HG02623 (cell line): Measurements from ENCODE around the gene SORCS2.

Experiments used
- ATAC-seq: cut with Tn5 transposase; IDR thresholded peaks from one replicate; pipeline ENCODE4 v1.9.1; 2021; ENCODE audit warnings: moderate library complexity; ENCODE audit not compliant: unreplicated experiment

Gene SORCS2

DNA sequence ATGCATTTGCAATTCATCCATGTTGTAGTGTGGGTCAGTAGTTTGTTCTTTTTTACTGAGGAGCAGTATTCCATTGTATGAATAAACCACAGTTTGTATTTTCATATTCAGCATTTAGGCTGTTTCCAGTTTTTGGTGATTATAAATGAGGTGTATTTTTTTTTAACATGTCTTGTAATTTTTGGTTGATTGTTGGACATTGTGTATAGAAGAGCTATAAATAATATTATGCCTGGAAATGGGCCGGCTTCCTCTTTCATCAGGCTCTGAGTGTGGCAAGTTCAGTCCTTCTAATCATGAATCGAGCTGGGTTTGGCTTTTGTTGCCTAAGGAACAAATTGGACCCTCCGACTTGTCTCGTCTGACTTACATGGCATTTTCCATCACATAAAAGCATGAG is 126.7 kb downstream of the SORCS2 start:
- no peak for ATAC-seq

DNA sequence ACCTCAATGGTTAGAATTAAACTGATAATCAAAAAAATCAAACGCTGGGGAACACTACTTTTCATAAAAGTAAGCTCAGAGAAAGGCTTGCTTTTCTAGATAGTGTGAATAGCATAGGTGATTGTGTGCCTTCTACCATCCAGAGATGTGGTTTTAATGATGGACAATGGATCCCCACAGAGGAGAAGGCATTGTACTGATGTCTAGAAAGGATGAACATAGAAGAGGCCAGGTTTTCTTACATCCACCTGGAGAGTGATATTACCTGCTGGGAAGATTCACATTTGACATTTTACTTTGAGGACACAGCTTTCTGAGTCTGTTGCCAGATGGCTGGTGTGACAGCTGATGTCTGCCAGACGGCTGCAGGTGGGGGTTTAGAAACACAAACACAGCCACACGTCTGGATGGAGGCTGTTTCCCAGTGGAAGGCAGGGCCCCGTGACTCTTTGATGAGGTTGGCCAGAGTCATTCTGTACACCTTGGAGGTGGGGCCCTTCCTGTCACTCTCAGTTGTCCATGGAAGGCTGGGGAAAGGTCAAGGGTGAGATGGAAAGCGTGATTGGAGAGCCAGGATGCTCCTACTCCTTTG is 128.0 kb downstream of the SORCS2 start:
- no peak for ATAC-seq

DNA sequence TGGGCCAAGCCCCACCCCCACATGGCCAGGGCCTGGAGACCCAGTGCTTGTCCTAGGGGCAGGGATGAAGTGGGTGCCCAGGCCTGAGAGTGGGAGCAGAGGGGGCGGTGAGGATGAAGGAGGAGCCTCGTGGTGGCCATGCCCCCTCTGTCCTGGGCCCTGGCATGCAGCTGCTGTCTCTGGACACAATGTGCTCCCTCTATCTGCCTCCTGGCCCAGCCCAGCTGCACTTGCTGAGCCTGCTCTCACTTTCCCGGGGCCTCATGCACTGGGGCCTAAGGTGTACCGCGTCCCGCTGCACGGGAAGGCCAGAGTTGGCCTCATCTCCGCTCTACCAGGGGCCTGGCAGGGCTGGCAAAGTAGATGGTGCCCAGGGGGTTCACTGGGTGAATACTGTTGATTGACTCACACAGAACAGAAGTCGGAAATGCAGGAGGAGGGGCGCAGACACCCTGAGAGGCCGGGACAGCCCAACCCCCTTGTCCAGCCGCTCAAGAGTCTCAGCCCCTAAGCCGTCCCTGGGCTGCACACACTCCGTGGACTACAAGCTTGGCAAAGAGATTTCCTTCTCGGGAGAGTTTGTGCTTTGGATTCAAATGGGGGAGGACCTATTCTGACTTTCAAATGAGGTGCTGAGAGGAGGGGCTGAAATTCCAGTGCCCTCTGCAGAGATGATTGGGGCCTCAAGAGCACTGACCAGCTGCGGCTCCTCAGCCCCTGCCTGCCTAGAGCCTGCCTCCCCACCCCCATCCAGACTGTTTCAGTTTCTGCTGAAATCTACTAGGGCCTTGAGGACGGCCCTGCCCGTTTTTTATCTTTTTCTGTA is 130.0 kb downstream of the SORCS2 start:
- ATAC-seq = no peak

DNA sequence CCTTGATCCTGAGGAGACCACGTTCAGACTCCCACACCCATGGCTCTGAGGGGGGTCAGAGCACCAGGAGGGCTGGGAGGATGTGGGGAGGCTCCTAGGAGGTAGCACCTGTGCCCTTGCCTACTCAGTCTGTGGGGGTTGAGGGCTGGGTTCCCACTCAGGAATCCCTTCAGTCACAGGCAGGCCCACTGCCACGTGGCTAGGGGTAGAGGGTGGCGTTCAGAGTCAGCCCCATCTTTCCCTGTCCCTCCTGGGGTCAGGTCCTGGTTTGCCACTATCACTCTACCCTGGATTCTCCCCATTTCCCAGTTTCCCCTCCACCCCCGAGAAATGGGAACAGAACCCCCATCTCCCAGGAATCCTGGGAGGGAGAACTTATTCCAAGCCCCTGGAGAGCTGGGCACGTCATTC is 131.1 kb downstream of the SORCS2 start:
- no peak for ATAC-seq

DNA sequence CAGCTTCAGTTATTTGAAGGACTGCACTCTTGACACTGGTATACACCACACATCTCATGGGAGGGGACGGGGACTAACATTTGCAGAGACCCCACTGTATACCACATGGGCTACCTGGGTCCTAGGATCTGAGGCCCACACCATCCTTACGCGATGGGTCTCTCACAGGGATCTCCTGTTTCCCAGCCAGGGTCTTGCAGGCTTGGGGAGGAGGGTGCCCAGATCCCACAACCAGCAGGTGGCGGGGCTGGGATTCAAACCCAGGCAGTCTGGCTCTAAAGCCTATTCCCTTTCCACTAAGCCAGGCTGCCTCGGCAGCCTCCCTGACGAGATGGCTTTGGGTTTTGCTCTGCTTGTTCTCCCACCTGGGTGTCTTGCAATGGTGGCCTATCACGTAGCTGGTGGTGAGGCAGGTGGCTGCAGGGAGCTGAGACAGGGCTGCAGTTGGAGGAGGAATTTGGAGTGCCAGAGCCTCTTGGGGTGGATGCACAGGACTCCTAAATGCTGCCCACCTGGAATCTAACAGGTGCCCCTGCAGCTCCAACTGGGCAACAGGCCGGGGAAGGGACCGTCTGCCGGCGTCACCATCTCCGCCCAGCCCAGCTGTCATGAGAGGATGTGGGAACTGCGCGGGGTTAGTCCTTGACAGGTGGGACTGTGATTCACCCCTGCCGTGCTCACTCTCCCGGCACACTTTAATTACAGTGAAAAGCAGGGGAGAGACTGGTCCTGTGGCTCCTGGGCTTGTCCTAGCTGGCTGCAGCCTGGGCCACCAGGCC is 131.7 kb downstream of the SORCS2 start:
- ATAC-seq = no peak

DNA sequence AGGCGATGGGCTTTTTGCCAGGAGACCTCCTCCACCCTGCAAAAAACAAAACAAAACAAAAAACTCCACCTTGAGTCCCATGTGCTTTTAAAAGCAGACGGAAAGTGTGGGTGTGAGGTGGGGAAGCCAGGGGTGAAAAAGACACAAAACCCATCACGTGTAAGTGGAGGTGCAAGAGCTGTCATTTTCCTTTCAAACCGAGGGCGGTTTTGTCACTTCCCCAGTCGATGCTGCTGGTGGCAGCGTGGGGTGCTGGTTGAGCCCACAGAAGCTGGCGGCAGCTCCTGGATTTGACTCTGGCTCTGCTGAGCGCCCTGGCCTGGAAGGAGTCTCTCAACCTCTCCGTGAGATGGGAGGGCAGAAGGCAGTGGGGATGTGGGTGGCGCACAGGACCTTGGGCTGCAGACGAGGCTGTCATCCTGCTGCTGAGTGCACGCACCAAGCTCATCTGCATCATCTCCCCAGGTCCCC is 132.3 kb downstream of the SORCS2 start:
- ATAC-seq = no peak

DNA sequence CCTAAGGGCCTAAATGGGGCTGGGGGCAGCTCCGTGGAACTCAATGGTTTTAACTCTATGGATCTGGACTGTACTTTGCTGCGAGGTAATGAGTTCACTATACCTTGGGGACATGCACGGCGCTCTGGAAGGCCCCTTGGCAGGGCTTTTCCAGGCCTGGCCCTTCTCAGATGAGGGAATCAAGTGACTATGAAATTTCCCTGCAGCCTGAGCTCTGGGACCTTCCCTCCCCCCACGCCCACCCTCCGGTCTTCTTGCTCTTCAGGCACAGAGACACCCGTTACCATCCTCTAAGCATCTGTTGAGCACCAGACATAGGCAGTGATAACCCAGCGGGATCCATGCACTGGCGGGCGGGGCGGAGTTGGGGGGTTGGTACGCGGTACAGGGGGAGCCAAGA is 133.2 kb downstream of the SORCS2 start:
- no peak for ATAC-seq

DNA sequence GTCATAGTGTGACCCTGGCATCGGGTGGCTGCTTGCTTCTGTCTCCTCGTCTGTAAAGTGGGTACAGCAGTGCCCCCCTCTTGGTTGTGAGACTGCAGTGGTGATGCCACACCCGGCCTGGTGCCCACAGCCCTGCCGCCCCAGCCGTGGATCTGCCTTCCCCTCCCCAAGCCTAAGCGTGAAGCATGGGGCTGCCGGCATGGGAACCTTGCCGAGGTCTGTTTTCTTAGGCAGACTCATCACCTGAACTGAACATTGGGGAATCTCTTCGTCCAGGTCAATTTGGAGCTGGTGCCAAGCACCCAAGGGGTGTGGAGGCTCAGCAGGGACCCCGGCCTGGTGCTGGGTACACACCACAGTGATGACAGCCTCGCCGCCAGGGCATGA is 134.0 kb downstream of the SORCS2 start:
- no peak for ATAC-seq

DNA sequence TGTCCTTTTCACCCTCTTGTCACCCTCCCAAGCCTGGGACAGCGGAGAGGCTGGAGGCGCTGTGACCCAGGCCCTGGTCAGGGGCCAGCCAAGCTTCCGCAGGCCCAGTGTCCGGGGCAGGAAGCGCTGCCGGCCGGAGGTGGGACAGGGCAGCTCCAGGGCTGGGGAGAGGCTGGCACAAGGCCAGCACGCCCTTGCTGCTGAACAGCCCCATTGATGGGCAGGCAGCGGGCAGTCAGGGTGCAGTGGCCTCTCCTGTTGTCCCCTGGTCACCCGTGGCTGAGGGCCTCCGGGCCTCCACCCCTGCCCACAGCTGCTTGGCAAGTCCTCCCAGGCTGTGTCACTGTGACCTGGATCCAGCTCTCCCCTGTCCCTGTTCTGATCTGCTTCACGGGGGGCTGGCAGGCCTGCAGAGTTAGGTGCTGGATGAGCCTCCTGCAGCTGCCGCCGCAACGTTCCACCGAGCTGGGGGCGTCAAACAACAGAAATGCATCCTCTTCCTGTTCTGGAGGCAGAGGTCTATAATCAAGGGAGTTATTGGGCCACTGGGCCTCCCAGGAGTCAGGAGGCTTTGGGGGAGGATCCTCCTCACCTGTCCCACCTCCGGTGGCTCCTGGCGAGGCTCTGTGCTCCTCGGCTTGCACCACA is 134.5 kb downstream of the SORCS2 start:
- ATAC-seq = no peak

DNA sequence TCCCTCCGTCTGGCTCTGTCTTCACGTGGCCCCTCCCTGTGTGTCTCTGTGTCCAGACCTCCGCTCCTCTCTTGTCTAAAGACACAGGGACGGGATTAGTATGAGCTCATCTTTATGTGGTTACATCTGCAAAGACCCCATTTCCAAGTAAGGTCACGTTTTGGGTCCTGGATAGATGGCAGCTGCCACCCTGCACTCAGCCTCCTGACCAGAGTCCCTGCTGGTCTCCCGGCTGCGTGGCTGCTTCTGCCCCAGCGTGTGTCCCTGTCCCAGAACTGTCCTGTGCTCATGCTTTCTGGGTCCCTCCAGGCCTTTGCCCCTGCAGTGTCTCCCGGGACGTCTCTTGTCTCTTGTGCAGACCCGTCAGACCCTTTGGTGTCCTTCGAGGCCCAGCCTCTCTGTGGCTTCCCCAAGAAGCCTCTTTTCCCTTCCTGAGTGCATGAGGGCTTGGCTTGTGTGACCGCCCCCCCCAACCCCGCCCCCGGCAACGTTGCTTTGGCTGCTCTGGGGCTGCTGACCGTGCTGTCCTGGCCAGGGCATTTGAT is 135.1 kb downstream of the SORCS2 start:
- ATAC-seq = no peak

DNA sequence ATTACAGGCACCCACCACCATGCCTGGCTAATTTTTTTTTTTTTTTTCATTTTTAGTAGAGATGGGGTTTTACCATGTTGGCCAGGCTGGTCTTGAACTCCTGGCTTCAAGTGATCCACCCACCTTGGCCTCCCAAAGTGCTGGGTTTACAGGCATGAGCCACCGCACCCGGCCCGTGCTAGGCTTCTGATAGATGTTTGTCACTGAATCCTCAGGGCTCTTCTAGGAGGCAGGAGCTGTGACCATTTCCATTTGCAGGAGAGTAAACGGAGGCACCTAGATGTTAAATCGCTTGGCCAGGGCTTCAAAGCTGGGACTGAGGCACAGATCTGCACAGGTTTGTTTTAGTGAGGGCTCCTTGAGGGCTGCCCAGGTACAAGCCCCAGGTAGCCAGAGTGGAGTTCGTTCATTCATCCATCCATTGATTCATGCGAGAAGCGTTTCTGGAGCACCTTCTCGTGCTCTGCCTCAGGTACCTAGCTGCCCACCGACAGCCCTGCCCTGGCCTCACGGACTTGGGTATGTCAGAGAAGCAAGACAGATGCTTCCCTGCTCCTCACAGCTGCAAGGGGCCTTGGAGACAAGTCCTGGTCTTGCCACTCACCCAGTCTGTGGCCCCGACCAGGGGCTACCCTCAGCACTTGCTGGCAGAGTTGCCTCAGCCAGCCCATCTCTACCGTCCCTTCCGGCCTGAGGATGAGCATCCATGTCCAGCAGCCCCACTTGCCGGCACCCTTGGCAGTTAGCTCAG is 136.0 kb downstream of the SORCS2 start:
- ATAC-seq = no peak

DNA sequence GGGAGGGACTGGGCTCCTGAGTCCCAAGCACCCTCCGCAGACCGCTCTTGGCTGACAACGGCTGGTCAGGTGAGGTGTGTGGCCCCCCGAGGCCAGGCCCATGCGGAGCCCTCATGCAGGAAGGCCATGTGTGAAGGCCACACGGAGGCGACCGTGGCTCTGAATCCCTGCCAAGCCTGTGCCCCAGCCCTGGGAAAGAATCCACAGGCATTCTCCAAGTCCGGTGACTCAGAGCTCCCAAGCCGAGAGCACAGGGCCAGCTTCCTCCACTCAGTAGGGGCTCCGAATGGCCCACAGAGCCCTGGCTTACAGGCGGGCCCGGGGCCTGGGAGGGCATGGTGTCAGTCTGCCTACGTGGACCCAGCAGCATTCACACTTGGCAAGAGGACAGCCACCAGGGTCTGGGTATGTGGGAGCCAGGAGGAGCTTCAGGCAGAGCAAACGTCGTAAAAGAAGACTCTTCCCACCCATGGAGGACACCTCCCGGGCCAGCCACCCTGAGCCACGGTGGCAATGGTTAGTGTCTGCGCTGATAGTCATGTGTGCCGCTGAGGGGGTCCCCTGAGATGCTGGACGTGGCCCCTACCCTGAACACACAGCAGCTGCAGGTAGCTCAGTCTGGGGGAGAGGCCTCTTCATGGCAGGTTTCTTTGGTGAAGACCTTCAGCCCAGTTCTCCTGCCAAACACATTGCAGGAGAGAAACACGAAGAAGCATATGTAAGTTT is 136.7 kb downstream of the SORCS2 start:
- ATAC-seq = no peak

DNA sequence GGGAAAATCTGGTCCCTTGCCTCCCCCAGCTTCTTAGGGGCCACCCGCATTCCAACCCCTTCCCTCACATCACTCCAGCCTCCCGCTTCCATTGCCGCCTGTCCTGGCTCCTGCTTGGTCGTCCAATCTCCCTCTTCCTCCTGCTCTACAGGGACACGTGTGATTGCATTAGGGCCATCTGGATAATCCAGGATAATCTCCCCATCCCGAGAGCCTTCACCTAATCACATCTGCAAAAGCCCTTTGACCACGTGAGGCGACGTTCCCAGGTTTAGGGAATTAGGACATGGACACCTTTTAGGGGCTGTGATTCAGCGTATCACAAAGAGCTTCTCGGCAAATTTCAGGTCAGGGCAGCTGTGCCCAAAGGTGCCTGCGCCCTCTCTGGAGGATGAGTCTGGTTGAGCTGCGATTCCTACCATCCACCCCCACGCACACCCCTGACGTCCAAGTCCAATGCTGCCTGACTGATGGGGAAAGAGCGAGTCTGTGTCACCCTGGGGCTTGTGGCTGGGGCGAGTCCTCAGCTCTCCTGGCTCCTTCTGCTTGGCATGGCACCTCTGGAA is 137.8 kb downstream of the SORCS2 start:
- ATAC-seq = no peak

DNA sequence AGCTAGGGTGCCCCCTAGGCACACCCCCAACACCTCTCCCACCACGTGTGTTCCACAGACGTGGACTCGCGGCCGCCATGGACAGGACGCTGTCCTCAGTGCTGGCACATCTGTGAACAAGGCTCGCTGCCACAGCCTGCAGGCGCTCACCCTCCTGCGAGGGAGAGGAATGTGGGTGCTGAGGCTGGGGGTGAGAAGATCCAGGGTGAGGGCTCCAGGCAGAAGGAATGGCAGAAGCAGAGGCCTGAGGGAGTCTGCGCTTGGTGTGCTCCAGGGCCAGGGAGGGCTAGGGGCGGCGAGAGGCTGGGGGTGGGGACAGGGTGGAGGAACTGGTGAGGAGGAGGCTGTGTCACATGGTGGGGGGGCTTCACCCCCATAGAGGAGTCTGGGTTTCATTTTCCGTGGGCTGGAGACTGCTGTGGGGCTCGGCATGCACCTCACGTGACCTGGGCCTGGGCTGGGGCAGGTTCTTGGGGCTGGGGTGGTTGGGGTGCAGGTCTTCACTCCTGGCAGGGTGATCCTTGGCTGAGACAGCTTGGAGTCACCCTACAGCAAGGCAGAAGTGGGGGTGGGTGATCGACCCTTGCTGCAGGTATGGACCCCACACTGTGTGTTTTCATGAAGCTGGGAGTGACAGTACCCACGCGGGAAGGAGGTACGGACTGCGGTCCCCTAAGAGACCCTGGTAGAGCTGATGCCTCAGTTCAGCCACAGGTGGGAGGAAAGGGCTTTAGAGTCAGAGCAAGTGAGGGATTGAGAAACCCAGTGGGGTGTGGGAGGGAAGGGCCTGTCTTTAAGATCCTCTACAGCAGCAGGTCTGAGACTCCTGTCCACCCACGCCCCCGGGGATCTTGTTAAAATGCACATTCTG is 138.7 kb downstream of the SORCS2 start:
- ATAC-seq = no peak

DNA sequence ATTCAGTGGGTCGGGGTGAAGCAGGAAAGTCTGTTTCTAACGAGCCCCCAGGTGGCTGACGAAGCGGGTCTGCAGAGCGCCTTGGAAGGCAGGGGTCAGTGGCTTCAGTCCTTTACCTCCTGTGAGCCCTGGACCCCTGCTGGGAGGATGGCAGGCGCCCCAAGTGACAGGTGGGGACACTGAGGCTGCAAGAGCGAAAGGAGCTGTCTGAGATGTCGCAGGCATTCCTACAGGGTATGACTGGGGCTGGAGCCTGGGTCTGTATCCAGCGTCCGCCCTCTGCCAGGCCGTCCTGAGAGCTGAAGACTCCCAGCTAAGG is 139.3 kb downstream of the SORCS2 start:
- no peak for ATAC-seq

DNA sequence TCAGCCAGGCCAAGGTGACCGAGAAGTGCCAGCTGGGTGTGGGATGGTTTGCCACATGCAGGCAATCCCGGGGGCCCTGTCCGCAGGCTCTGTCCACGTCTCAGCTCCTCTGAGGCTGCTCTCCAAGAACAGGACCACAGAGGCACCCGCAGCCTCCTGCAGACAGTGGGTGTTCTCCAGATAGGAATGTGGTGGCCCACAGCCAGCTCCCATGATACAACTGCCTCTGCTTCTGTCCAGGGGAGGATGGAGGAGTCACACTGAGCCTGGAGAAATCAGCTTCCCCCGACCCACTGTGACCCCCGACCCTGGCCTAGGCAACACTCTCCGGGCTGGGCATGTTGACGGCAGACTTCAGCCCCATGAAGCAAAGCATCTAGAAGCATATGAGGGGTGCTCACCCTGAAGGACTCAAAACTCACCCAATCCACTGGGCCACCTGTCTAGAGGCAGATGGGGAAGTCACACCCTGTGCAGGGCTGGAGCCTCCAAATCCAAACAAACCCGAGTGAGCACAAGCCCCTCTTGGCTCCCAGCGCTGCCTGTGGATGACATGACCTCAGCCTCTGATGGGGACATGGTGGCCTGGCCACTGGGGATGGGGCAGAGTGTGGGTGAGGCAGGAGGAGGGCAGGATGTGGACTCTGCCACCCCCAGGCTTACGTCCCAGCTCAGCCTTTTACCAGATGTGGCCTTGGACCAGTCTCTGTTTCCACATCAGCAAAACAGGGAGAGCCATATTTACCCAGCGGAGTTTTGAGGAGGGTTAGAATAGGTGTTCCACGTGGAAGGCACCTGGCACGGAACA is 140.1 kb downstream of the SORCS2 start:
- no peak for ATAC-seq

DNA sequence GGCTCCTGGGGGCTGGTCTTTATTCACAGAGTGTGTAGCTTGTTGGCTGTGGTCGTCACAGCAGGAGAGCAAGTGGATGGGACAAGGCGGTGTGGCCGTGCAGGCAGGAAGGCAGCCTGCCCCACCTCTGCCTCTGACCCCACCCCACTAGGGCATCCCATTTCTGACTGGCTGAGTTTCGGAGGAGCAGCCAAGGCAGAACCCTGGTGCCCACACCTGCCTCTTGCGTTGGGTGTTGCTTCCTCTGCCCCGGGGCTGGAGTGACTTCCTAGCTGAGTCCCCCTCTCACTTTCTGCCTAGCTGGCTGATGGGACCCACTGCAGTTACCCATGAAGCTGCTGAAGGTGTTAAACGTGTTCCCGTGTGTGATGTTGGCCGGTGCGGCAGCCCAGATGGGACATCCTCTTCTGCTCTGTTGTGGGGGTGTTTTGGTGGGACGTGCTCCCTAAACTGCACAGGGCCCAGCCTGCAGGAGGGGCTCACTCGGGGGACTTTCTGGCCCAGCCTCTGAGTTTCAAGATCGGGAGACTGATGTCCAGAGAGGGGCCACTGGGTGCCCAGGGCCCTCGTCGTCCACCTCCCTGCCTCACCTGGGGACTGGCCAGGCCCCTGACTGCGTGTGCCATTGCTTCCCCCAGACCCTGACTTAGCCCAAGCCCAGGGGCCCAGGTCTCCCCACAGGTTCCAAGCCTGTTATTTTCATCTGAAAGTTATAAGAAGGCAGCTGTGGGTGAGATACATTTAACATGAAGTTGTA is 140.9 kb downstream of the SORCS2 start:
- ATAC-seq = no peak
